GM13977 (cell line): ENCODE results near the gene MARS2.
A peak's percentile ranks its signal among the peaks of the same experiment; 100 is the strongest.

Experiments
- DNase-seq: peaks from one replicate; pipeline ENCODE4 v3.0.0; 2012; ENCODE audit warnings: low spot score
- in situ Hi-C: fragments of 300-500 bp; cut with MboI; formaldehyde crosslinking; loops from one replicate; pipeline ENCODE4 v1.12.0; 2022; ENCODE audit warnings: low sequenced_read_pairs, low pct_unique_long_range_greater_than_20kb, mixed read lengths, inconsistent platforms; ENCODE audit not compliant: unreplicated experiment
- TF ChIP-seq, protein P1 (sequence below): IDR thresholded peaks from 2 replicates; pipeline ENCODE4 v1.5.1; 2012; ENCODE audit warnings: mild to moderate bottlenecking, control low read depth; ENCODE audit not compliant: insufficient read depth; ENCODE audit errors: extremely low read depth, missing control alignments

Gene MARS2

DNA sequence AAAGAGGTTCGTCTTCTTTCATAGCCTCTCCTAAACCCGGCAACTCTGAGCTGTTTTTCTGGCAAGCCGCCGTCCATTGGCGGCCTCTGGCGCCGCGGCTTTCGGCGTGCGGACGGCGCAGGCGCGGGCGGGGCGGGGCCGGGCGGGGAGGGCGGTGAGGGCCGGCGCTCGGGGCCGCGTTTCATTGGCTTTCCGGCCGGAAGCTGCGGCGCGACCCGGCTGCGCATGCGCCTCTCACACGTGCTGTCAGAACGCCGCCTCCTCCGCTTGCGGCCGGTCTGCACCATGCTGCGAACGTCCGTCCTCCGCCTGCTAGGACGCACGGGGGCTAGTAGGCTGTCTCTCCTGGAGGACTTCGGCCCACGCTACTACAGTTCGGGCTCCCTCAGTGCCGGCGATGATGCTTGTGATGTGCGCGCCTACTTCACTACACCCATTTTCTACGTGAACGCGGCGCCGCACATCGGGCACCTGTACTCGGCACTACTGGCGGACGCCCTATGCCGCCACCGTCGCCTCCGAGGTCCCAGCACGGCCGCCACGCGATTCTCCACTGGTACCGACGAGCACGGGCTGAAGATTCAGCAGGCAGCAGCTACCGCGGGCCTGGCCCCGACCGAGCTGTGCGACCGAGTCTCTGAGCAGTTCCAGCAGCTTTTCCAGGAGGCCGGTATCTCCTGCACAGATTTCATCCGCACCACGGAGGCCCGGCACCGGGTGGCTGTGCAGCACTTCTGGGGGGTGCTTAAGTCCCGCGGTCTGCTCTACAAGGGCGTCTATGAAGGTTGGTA lies at the start of gene MARS2:
MARS2 (plus strand) TSS at position 249 of the 791 bp plus-strand sequence; CDS start at position 286, 37 bp downstream.
- TF ChIP-seq, protein P1, sequence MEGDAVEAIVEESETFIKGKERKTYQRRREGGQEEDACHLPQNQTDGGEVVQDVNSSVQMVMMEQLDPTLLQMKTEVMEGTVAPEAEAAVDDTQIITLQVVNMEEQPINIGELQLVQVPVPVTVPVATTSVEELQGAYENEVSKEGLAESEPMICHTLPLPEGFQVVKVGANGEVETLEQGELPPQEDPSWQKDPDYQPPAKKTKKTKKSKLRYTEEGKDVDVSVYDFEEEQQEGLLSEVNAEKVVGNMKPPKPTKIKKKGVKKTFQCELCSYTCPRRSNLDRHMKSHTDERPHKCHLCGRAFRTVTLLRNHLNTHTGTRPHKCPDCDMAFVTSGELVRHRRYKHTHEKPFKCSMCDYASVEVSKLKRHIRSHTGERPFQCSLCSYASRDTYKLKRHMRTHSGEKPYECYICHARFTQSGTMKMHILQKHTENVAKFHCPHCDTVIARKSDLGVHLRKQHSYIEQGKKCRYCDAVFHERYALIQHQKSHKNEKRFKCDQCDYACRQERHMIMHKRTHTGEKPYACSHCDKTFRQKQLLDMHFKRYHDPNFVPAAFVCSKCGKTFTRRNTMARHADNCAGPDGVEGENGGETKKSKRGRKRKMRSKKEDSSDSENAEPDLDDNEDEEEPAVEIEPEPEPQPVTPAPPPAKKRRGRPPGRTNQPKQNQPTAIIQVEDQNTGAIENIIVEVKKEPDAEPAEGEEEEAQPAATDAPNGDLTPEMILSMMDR = peak; percentile 8
- in situ Hi-C loops = no loop called here
- peak; percentile 94 for DNase-seq

- no peak for DNase-seq
- in situ Hi-C loops = no loop called here
Measured at GRCh38 chr2:197657562-197657961, 47.6 kb upstream of the MARS2 start.

DNA sequence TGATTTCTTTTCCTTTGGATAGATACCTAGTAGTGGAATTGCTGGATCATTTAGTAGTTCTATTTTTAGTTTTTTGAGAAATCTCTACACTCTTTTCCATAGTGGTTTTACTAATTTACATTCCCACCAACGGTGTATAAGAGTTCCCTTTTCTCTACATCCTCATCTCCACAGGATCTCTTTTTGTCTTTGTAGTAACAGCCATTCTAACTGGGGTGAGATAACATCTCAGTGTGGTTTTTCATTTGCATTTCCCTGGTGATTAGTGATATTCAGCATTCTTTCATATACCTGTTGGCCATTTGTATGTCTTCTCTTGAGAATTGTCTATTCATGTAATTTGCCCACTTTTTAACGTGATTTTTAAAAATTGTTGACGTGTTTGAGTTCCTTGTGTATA lies 43.5 kb upstream of the MARS2 start:
- no peak for DNase-seq
- TF ChIP-seq, protein P1 = no peak
- in situ Hi-C loops = no loop called here

More at GRCh38 chr2:197657562-197657961, 47.6 kb upstream of the MARS2 start:
- TF ChIP-seq, protein P1 = no peak

DNA sequence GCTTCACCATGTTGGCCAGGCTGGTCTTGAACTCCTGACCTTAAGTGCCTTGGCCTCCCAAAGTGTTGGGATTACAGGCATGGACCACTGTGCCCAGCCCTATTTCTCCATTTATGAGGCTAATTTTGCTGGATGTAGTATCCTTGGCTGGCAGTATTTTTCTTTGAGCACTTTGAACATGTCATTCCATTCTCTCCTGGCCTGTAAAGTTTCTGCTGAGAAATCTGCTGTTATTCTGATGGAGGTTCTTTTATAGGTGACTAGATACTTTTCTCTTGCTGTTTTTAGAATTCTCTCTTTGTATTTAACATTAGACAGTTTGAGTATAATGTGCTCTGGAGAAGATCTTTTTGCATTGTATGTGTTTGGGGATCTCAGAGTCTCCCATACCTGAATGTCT lies 38.9 kb upstream of the MARS2 start:
- in situ Hi-C loops = no loop called here
- DNase-seq = no peak
- TF ChIP-seq, protein P1 = no peak

DNA sequence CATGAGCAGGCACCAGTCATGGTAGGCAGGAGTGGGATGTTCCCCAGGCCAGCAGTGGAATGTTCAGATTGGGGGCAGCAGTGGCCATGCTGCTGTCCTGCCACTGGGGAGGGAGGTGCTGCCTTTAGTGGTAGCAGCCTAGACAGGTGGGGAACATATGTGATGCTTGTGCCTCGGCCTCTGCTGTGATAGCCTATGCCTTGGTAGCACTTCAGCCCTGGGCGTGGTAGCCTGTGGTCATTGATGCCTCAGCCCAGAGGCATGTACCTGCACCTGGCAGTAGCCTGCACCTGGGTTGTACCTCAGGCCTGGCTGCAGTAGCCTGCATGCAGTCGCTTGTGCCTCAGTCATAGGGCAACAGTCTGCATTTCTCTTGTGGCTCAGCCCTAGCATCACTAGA lies 36.9 kb upstream of the MARS2 start:
- no peak for DNase-seq
- in situ Hi-C loops = no loop called here
- TF ChIP-seq, protein P1 = no peak

GRCh38 chr2:197669077-197669476 lies 36.1 kb upstream of the MARS2 start:
- TF ChIP-seq, protein P1 = no peak
- in situ Hi-C loops = no loop called here
- no peak for DNase-seq
